ENCODE results near the gene SKP2.

- TF ChIP-seq CTCF (IDR thresholded peaks at IDR 0.05) = no peak
- no peak for TF ChIP-seq POLR2A (IDR thresholded peaks at IDR 0.05)
Measured at GRCh38 chr5:36215910-36216309, 64.0 kb downstream of the SKP2 start.
